HG02885 (cell line): Measurements from ENCODE around the gene KLB.
A peak's percentile ranks its signal among the peaks of the same experiment; 100 is the strongest.
"Not testable (repeated sequence)": the region's sequence is repeated elsewhere in the genome, so short reads cannot be mapped to it uniquely, and the experiment has no call there.

Source experiments
- ATAC-seq: cut with Tn5 transposase; IDR thresholded peaks from one replicate; pipeline ENCODE4 v1.9.1; 2021; ENCODE audit warnings: mild to moderate bottlenecking; ENCODE audit not compliant: unreplicated experiment, poor library complexity

KLB gene

DNA sequence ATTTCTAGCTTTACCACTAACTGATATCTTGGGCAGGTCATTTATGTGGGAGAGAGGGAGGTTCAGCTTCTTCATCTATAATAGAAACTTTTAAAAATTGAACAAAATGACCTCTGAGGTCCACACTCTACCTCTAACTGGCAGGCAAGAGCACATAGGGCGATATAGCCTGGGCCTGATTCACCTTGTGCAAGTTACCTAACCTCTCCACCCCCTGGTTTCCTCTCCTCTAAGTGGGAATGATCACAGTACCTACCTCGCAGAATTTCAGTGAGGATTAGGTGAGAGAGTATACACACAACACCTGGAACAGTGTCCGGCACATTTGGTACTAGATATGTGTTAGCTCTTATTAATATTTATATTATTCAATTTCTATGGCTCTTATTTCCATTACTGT, 15.5 kb downstream of the KLB start:
- no peak for ATAC-seq

DNA sequence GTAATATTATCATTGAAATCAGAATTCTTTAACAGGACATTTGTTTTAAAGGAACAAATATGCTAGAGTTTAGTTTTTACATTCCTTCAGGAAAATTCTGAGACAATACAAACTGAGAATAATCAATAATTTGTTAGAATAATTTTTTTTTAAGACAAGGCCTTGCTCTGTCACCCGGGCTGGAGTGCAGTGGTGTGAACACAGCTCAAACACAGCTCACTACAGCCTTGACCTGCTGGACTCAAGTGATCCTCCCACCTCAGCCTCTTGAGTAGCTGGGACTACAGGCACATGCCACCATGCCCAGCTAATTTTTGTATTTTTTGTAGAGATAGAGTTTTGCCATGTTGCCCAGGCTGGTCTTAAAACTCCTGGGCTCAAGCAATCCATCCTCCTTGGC, 18.6 kb downstream of the KLB start:
- ATAC-seq, result not testable (repeated sequence)

DNA sequence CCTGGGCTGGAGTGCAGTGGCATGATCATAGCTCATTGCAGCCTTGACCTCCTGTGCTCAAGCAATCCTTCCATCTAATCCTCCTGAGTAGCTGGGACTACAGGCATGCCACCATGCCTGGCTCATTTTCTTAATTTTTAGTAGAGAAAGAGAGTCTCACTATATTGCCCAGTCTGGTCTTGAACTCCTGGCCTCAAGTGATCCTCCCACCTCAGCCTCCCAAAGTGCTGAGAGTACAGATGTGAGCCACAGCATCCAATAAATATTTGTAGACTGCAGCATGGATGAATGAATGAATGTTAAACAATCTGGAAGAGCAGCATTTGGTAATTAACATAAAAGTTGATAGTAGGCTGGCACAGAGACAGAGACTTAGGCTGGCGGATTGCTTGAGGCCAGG, 20.0 kb downstream of the KLB start:
- ATAC-seq, result no peak

DNA sequence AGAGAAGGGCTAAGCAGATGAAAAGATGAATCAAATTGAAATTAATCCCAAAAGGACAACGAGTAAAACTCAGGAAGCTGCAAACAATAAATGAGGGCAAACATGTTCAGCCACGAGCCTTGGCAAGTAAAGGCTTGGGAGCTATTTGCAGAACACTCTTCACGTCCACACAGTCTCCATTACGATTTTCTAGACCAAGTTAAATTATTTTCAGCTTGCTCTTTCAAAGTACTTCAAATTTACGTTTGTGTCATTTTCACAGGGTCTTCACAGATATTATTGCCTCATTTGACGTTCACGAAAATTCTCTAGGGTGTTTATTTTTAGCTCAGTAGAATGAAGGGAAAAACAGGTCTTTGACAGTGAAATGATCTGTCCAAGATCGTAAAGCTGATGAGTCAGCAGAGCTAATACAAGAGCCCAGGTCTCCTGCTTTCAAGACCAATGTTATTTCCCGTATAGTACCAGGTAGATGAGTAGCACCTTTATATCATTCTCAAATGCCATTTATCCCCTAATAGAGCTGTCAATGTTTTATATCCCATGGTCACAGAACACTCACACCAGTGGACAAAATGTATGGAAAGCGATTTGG, 20.9 kb downstream of the KLB start:
- no peak for ATAC-seq

DNA sequence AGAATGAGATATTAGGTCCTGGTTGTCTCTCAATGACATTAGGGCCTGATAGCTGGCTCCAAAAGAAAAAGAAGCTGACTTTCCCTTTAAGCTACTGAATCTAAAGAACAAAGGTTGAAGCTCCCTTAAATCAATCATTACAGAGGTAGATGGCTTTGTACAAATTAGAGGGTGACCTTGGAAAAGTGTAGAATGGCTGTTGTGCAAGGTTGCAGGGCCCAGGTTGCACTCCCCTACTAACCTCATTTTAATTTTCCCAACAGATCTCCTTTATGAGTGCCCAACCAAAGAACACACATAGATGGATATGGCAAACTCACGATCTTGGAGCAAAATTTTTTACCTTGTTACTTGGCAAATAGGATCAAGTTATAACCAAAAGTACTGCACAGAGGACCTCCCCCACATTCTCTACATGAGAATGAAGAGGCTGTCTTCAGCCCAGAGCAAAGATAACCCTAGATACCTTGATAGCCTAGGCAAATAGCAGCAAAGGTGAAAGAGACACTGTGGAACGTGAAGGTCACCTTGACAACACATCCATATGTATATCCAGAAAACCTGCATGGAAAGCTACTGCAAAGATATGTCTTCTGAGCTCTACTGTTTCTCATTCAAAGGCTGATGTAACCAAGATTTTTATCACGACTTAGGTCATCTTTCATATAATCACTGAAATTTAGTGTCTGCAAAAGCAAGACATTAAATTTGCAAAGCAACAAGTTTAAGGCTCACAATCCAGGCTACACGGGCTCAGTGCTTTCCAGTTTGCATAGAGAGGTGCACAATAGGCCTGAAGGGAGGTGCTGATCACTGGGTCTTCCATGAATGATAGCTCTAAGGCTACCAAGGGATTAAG, 23.0 kb downstream of the KLB start:
- ATAC-seq, result no peak

DNA sequence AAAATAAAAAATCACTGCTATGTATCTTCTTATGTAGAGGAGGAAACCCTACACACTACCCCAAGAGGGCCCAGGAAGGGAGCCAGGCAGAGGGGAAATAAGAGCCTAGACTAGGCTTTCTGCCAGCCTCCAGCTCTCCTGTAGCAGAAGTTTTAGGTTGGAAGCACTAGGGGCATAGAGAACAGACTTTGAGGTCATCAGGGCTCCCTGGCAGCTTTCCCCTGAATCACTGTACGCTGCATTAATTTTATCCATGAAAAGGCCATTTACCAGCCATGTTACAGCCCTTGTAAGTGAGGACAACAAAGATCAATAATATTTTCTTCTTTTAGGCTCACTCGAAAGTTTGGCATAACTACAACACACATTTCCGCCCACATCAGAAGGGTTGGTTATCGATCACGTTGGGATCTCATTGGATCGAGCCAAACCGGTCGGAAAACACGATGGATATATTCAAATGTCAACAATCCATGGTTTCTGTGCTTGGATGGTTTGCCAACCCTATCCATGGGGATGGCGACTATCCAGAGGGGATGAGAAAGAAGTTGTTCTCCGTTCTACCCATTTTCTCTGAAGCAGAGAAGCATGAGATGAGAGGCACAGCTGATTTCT, 27.3 kb downstream of the KLB start:
- ATAC-seq, result no peak

DNA sequence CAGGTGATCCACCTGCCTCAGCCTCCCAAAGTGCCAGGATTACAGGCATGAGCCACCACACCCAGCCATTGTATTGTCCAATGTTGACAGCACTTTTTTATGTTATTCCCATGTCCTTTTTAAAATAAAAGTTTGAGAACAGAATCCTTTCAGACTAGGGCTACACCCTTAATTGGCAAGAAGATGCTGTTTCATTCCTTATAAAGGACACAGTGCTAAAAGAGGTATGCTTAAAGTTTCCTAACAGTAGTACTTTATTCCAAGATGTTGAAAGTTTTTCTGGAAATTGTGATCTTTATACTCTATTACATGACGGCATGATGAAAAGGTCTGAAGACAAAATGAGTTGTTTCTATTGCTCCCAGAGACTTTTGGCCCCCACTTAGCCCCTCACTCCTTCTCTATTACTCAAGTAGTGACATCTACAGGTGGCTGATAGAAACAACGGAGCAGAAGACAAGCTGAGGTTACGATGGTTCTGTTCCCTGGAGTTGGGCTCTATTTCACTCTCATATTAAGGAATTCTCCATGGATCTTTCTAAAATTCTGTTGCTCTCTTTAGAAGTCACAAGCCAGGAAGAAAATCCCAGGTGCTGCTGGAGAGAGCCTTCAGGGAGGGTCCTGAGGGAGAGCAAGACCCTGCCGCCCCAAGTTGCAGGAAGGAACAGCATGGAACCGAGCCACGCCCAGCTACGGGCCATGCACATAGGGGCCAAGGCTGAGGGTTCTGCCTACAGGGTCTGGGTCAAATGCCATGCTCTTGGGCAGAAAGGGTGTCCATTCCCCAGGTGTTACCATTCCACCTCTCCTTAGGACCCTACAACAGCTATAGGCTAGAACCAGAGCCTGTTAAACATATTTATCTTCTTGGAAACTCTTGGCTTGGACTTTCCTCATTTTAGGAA, 29.2 kb downstream of the KLB start:
- no peak for ATAC-seq

DNA sequence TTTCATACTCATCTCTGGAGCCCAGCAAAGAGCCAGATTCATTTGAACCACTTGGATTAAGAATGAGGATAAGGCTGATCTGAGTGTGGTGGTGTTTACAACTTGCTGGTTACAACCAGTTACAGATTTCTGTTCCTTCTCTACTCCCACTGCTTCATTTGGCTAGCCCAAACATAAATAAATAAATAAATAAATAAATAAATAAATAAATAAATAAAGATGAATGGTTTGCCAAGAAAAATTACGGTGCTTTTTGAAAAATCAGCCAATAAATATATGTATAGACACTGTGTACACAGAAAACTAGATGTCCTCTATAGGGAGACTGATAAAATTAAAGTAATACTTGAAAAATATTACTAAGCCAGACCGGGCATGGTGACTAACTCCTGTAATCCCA, 34.9 kb downstream of the KLB start:
- no peak for ATAC-seq

DNA sequence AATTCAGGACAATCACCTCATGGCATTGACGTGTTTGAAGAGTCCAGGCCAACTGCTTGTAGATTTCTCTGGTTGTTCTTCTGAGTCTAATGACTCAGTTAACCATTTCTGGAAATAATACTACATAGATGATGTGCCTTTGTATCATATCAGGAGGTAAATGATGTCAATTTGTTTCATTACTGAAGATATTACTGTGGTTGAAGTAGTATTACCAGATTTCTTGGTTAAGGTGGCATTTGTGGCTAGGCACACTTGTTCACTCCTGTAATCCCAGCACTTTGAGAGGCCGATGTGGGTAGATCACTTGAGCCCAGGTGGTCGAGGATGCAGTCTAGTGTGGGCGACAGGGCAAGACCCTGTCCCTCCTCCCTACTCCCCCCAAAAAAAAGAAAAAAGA, 36.3 kb downstream of the KLB start:
- no peak for ATAC-seq

DNA sequence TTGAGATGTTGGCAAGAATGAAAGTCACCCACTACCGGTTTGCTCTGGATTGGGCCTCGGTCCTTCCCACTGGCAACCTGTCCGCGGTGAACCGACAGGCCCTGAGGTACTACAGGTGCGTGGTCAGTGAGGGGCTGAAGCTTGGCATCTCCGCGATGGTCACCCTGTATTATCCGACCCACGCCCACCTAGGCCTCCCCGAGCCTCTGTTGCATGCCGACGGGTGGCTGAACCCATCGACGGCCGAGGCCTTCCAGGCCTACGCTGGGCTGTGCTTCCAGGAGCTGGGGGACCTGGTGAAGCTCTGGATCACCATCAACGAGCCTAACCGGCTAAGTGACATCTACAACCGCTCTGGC, 39.7 kb downstream of the KLB start:
- ATAC-seq, result no peak

DNA sequence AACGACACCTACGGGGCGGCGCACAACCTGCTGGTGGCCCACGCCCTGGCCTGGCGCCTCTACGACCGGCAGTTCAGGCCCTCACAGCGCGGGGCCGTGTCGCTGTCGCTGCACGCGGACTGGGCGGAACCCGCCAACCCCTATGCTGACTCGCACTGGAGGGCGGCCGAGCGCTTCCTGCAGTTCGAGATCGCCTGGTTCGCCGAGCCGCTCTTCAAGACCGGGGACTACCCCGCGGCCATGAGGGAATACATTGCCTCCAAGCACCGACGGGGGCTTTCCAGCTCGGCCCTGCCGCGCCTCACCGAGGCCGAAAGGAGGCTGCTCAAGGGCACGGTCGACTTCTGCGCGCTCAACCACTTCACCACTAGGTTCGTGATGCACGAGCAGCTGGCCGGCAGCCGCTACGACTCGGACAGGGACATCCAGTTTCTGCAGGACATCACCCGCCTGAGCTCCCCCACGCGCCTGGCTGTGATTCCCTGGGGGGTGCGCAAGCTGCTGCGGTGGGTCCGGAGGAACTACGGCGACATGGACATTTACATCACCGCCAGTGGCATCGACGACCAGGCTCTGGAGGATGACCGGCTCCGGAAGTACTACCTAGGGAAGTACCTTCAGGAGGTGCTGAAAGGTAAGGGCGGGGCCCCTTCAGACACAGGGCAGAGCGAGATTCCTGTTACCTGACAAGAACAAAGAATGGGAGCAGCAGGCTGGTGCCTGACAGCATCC, 40.3 kb downstream of the KLB start:
- peak; percentile 88 for ATAC-seq

DNA sequence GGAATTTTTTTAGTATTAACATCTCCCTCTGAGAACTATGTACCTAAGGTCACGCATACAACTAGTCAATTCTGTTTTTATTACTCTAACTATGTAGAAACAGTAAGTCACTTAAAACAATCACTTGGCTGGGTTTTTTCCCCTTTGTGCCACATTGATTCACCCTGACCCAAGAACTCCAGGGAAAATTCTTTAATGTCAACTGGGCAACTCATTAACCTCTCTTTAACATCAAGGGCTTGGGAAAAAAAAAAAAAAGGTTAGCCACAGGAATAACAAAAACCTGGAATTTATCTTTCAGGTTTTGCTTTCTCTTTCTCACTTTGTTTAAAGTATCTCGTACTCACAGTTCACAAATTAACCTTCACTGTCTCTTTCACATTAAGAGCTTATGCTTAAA, 43.9 kb downstream of the KLB start:
- no peak for ATAC-seq

DNA sequence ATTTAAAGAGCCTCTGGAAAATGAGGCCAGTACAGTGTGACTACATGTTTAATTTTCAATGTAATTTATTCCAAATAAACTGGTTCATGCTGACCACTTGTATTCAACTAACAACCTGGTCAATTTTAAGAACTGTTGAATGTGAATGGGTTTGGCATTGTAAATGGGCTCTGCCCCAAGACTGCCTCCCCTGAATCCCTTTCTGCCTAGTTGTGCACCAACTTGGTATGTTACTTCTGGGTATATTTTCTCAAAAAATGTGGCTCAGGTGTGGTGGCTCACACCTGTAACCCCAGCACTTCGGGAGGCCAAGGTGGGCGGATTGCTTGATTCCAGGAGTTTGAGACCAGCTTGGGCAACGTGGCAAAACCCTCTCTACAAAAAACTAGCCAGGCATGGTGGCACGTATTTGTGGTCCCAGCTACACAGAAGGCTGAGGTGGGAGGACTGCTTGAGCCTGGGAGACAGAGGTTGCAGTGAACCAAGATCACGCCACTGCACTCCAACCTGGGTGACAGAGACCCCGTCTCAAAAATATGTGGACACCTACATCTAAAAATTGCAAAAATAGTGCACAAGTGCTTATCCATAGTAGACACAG, 44.8 kb downstream of the KLB start:
- ATAC-seq, result no peak

DNA sequence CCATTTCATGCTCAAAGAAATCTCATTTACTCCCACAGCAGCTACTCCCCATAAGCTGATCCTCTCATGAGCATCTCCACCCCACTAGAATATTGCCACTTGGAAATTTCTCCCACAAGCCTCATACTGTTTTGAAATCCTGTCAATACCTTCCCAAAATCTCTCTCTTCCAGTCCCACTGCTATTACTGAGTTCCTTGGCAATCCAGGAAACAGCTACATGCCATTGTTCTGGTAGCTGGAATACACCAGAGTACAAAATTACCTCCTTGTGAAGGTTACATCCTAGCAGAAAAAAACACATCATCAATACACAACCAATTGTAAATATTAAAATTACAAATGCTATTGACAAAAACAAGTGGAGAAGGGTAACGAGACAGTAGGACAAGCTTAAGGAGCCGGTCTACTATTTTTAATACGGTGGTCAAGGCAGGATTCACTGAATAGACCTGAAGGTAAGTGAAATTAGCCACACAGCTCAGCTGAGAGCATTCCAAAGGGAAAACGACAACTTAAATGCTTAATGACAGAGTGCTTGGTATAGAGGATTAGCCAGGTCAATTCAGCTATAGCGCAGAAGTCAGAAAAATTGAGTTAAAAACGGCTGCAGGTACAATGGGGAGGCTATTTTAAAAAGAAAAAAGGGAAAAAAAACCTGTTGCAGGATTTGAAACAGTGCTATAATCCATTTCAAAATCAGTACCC, 45.6 kb downstream of the KLB start:
- ATAC-seq, result no peak

DNA sequence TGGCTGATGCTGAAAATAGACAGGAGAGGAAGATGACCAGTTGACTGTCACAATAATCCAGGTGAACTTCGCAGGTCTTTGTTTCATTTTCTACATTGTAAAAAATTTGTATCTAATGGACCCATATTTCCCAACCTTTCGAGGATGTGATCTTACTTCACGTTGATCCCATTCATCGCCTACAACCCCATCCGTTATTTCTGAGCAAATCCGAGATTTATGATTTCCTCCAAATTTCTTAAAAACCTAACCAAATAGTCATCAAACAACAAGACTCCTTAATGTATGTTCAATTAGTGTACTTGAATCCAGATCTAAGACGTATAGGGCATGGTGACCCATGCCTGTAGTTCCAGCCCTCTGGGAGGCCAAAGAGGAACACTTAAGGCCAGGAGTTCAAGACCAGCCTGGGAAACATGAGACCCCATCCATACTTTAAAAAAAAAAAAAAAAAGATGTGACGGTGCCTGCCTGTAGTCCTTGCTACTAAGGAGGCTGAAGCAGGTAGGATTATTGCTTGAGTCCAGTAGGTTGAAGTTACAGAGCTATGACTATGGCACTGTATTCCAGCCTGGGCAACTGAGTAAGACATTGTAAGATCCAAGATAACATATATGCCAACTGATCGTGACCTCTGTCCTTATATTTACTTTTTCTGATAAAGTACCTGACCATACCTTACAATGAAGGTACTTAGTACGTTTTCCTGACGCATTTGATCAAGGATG, 46.3 kb downstream of the KLB start:
- ATAC-seq, result no peak

DNA sequence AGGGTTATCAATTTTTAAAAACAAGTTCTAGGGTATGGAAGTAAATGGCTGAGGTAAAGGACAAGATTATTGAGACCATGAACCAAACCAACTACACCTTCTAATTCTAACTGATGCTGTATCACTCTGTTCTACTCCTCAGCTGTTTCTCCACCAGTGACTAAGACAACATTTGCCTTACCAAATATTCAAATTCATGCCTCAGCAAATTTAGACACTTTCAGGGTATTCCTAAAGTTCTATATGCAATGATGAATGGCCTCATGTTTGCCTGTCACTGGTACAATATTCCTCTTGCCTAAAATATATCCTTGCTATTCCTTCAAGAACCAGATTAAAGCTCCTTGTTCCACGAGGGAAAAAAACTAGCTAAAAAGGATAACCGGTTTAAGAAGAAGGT, 47.0 kb downstream of the KLB start:
- no peak for ATAC-seq

DNA sequence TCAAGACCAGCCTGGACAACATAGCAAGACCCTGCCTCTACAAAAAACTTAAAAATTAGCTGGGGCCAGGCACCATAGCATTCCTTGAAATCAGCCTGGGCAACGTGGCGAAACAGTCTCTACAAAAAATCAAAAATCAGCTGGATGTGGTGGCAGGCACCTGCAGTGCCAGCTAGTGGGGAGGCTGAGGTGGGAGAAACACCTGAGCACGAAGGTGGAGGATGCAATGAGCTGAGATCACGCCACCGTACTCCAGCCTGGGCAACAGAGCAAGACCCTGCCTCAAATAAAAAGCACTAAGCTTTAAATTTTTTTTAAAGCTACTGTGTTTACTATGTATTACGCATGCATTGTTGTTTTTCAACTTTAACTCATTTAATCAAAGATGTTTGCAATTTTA, 48.8 kb downstream of the KLB start:
- no peak for ATAC-seq

DNA sequence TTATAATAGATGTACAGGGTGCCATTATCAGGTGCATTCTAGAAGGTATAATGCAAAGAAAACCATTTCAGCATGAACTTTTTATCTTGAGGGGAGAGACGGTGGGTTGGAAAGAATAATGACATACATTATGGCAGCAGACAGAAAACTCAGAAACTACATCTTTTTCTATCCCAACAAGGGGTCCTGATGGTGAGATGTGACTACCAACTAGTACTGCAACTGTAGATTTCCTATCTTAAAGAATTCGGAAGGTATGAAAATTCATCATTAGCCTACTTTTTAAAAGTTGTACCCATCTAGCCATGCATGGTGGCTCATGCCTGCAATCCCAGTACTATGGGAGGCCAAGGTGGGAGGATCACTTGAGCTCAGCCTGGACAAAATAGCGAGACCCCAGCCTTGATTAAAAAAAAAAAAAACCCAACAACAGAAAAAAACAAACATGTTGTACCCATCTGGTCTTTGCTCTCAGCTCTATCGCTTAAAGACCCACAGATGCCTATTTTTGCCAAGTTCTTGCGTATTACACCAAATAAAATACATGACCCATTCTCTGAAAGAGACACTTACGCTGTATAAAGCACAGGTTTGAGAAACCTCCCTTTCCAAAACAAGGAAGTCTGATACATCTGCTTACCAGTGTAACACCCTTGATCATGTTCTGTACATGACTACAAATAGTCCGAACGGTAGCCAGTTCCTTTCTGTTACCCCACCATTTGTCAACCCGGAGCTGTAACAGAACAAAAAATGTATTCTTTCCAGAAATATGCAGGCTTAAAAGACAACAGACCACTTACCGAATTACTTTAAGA, 50.4 kb downstream of the KLB start:
- no peak for ATAC-seq
